Suppressor macrophage treated with lipopolysaccharide for 4 hours (primary cell): Measurements from ENCODE around the gene ITGAE.
A peak's percentile ranks its signal among the peaks of the same experiment; 100 is the strongest.
"Not testable (repeated sequence)": the region's sequence is repeated elsewhere in the genome, so short reads cannot be mapped to it uniquely, and the experiment has no call there.

Experiments used
- DNase-seq: peaks from one replicate; pipeline ENCODE4 v3.0.0-alpha.2; 2020

ITGAE gene

GRCh38 chr17:3723556-3724377 lies 77.2 kb downstream of the ITGAE start, which contains the start of gene HASPIN:
HASPIN (plus strand) TSS chr17:3723903; CDS start chr17:3723936, 33 bp downstream.
- DNase-seq, result peak; percentile 99

- DNase-seq, result no peak
Measured at GRCh38 chr17:3723188-3723555, 77.8 kb downstream of the ITGAE start.

GRCh38 chr17:3722716-3723115 lies 78.3 kb downstream of the ITGAE start:
- DNase-seq, result no peak

GRCh38 chr17:3719265-3719664 lies 81.7 kb downstream of the ITGAE start:
- DNase-seq, result no peak

- DNase-seq, result peak; percentile 41
Measured at GRCh38 chr17:3718201-3718600, 82.8 kb downstream of the ITGAE start.

- no peak for DNase-seq
Measured at GRCh38 chr17:3715296-3715695, 85.7 kb downstream of the ITGAE start.

GRCh38 chr17:3712811-3713463 lies 88.1 kb downstream of the ITGAE start:
- no peak for DNase-seq

- DNase-seq, result peak; percentile 92
Measured at GRCh38 chr17:3710951-3711383, 90.0 kb downstream of the ITGAE start.

GRCh38 chr17:3708366-3708765 lies 92.6 kb downstream of the ITGAE start:
- peak; percentile 34 for DNase-seq

GRCh38 chr17:3705718-3705984 lies 95.3 kb downstream of the ITGAE start:
- DNase-seq, result not testable (repeated sequence)

GRCh38 chr17:3704931-3705717 lies 95.9 kb downstream of the ITGAE start:
- DNase-seq, result no peak

GRCh38 chr17:3702041-3702539 lies 98.9 kb downstream of the ITGAE start:
- DNase-seq, result not testable (repeated sequence)

- DNase-seq, result no peak
Measured at GRCh38 chr17:3699951-3700350, 101.0 kb downstream of the ITGAE start.

GRCh38 chr17:3698139-3698538 lies 102.8 kb downstream of the ITGAE start:
- DNase-seq, result no peak

- DNase-seq, result no peak
Measured at GRCh38 chr17:3697103-3697476, 103.9 kb downstream of the ITGAE start.

- peak; percentile 29 for DNase-seq
Measured at GRCh38 chr17:3695723-3696411, 105.1 kb downstream of the ITGAE start, which contains the start of gene P2RX5. P2RX5 (minus strand) TSS chr17:3696155; CDS start chr17:3696005, 150 bp downstream.

- DNase-seq, result no peak
Measured at GRCh38 chr17:3695129-3695722, 105.8 kb downstream of the ITGAE start.

GRCh38 chr17:3693829-3694231 lies 107.2 kb downstream of the ITGAE start:
- no peak for DNase-seq

GRCh38 chr17:3693141-3693540 lies 107.8 kb downstream of the ITGAE start:
- no peak for DNase-seq

GRCh38 chr17:3692346-3692745 lies 108.6 kb downstream of the ITGAE start:
- no peak for DNase-seq

GRCh38 chr17:3691617-3692067 lies 109.3 kb downstream of the ITGAE start:
- no peak for DNase-seq

- no peak for DNase-seq
Measured at GRCh38 chr17:3690094-3690715, 110.8 kb downstream of the ITGAE start.
